HL-60 (cell line): Measurements from ENCODE around the gene AFAP1.

Experiments used
- DNase-seq, 2 experiments: peaks; one replicate each; pipeline ENCODE4 v3.0.0-alpha.2; 2010 to 2020; ENCODE audit warnings: low read depth in 1 of 2, low spot score in 1 of 2
- H3K27ac ChIP-seq: fragments of 250-450 bp; sonication (Bioruptor Pico); replicated peaks from 2 replicates; pipeline ENCODE4 v1.5.1; 2020; ENCODE audit warnings: mild to moderate bottlenecking, moderate library complexity
- H3K27me3 ChIP-seq: fragments of 250-450 bp; sonication (Bioruptor Pico); 2 replicates; pipeline ENCODE4 v1.5.1; 2021; ENCODE audit warnings: mild to moderate bottlenecking, moderate library complexity; ENCODE audit not compliant: insufficient read depth, poor library complexity, severe bottlenecking
- H3K4me3 ChIP-seq: replicated peaks from 2 replicates; pipeline ENCODE4 v1.5.1; 2011; ENCODE audit warnings: mild to moderate bottlenecking, control low read depth, low read length; ENCODE audit not compliant: insufficient read depth
- GABPA ChIP-seq: IDR thresholded peaks from 2 replicates; pipeline ENCODE4 v1.6.1; 2012; ENCODE audit warnings: low read depth
- POLR2AphosphoS5 ChIP-seq: IDR thresholded peaks from 2 replicates; pipeline ENCODE4 v1.6.1; 2012; ENCODE audit warnings: low read depth
- SPI1 ChIP-seq: IDR thresholded peaks from 2 replicates; pipeline ENCODE4 v1.6.1; 2012; ENCODE audit warnings: low read depth, mild to moderate bottlenecking, borderline replicate concordance
- TF ChIP-seq, protein P1 (sequence below): IDR thresholded peaks from one replicate; pipeline ENCODE4 v1.5.1; 2011; ENCODE audit warnings: low read length, control low read depth, inconsistent platforms; ENCODE audit not compliant: insufficient read depth
- TF ChIP-seq, protein P2 (sequence below): IDR thresholded peaks from 2 replicates; pipeline ENCODE4 v1.6.1; 2012; ENCODE audit warnings: low read depth; ENCODE audit not compliant: insufficient replicate concordance

AFAP1 gene

DNA sequence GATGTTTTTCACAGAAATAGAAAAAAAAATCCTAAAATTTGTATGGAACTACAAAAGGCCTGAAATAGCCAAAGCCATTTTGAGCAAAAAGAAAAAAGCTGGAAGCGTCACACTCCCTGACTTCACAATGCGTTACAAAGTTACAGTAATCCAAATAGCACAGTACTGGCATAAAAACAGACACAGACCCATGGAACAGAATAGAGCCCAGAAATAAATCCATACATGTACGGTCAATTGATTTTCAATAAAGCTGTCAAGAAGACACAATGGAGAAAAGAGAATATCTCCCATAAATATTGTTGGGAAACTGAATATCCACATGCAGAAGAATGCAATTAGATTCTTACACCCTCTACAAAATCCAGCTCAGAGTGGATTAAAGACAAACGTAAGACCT is 208.2 kb downstream of the AFAP1 start:
- TF ChIP-seq, protein P1, sequence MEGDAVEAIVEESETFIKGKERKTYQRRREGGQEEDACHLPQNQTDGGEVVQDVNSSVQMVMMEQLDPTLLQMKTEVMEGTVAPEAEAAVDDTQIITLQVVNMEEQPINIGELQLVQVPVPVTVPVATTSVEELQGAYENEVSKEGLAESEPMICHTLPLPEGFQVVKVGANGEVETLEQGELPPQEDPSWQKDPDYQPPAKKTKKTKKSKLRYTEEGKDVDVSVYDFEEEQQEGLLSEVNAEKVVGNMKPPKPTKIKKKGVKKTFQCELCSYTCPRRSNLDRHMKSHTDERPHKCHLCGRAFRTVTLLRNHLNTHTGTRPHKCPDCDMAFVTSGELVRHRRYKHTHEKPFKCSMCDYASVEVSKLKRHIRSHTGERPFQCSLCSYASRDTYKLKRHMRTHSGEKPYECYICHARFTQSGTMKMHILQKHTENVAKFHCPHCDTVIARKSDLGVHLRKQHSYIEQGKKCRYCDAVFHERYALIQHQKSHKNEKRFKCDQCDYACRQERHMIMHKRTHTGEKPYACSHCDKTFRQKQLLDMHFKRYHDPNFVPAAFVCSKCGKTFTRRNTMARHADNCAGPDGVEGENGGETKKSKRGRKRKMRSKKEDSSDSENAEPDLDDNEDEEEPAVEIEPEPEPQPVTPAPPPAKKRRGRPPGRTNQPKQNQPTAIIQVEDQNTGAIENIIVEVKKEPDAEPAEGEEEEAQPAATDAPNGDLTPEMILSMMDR = no peak
- TF ChIP-seq SPI1 (no peak), GABPA (no peak), POLR2AphosphoS5 (no peak)
- TF ChIP-seq, protein P2, sequence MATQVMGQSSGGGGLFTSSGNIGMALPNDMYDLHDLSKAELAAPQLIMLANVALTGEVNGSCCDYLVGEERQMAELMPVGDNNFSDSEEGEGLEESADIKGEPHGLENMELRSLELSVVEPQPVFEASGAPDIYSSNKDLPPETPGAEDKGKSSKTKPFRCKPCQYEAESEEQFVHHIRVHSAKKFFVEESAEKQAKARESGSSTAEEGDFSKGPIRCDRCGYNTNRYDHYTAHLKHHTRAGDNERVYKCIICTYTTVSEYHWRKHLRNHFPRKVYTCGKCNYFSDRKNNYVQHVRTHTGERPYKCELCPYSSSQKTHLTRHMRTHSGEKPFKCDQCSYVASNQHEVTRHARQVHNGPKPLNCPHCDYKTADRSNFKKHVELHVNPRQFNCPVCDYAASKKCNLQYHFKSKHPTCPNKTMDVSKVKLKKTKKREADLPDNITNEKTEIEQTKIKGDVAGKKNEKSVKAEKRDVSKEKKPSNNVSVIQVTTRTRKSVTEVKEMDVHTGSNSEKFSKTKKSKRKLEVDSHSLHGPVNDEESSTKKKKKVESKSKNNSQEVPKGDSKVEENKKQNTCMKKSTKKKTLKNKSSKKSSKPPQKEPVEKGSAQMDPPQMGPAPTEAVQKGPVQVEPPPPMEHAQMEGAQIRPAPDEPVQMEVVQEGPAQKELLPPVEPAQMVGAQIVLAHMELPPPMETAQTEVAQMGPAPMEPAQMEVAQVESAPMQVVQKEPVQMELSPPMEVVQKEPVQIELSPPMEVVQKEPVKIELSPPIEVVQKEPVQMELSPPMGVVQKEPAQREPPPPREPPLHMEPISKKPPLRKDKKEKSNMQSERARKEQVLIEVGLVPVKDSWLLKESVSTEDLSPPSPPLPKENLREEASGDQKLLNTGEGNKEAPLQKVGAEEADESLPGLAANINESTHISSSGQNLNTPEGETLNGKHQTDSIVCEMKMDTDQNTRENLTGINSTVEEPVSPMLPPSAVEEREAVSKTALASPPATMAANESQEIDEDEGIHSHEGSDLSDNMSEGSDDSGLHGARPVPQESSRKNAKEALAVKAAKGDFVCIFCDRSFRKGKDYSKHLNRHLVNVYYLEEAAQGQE = no peak
- H3K27ac ChIP-seq = no peak overlapping the region
- no peak for DNase-seq
- H3K27me3 ChIP-seq = no peaks in the 10 kb centered on the region
- H3K4me3 ChIP-seq = no peak overlapping the region

DNA sequence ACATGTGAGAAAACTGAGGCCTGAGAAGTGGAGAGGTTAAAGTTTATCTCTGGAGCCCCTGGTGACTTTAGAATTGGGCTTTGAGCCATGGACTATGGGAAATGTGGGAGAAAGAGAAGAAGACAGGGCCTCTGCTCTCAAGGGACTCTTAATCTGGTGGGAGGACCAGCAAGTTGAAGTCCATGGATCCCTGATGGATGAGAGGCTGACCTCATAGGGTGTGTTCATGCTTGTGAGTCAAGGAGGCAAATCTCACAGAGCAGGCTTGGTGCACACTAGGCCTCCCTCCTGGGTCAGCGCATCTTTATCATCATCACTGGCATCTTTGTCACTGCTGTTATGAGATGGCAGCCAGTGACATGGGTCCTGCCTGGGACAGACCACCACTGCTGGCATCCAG is 211.9 kb downstream of the AFAP1 start:
- Histone ChIP-seq H3K4me3 (no peak overlapping the region), H3K27me3 (no peaks in the 10 kb centered on the region), H3K27ac (no peak overlapping the region)
- no peak for DNase-seq
- TF ChIP-seq, protein P2 = no peak
- TF ChIP-seq GABPA (no peak), POLR2AphosphoS5 (no peak), SPI1 (no peak)
- TF ChIP-seq, protein P1 = no peak

DNA sequence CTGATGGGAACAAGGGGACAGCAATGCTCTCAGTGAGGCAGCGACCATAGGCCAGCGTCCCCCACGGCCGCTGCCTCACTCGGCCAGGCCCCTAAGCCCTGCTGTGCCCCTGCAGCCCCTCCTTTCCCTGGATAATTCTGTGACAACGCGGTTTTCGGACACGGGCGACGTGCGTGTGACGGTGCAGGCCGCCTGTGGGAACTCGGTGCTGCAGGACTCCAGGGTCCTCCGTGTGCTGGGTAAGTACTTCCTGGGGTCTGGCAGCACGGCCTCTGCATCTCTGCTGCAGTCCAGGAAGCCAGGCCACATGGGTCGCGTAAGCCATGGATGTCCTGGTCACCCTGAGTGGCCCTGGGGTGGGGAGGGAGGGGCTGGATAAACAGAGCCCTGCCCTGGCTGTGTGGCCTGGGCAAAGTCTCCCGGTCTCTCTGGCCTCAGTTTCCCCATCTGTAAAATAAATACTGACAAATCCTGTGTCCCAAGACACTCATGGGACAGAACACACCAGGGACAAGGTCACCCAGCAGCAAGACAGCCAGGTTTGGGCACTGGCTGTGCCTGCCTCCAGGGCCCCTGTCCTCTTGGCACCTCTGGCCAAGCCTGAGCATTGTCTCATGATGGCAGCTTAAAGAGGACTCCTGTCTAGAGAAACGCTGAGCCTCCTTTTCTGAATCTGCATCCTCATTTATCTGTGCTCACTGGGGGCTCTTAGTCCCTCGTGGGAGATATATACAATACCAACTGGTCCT is 212.8 kb downstream of the AFAP1 start:
- DNase-seq = no peak
- no peak overlapping the region for H3K27ac ChIP-seq
- TF ChIP-seq POLR2AphosphoS5 (no peak), GABPA (no peak), SPI1 (no peak)
- TF ChIP-seq, protein P2 = no peak
- TF ChIP-seq, protein P1 = no peak

More for the DNA sequence above, 212.8 kb downstream of the AFAP1 start:
- no peak overlapping the region for H3K4me3 ChIP-seq
- H3K27me3 ChIP-seq = no peaks in the 10 kb centered on the region
